ENCODE measurements around the gene MCC.

- TF ChIP-seq POLR2A (IDR thresholded peaks at IDR 0.05; ENCODE audit: low read length) (no peak), GATA1 (IDR thresholded peaks at IDR 0.05; ENCODE audit: low read depth, low read length) (no peak)
These were observed 430.0 kb downstream of the MCC start for GRCh38 chr5:113058269-113058668.

Measured in erythroblast (primary cell).